Mesothelial cell of epicardium (in vitro differentiated cells): Measurements from ENCODE around the gene TMEM120B. TPM values are rescaled to one million over a fixed set of nuclear protein-coding genes. Genes with fewer than 3 reads are reported as not detected.
"Not testable (repeated sequence)": the region's sequence is repeated elsewhere in the genome, so short reads cannot be mapped to it uniquely, and the experiment has no call there.

Source experiments
- DNase-seq, 2 experiments: peaks; one replicate each; pipeline ENCODE4 v3.0.0; 2021; ENCODE audit warnings: low spot score in 2 of 2; ENCODE audit not compliant: unreplicated experiment in 2 of 2
- H3K27ac Mint-ChIP-seq: 2 replicates; pipeline ENCODE4 v1.8.0; 2021; ENCODE audit warnings: mixed read lengths
- H3K27me3 Mint-ChIP-seq: 2 replicates; pipeline ENCODE4 v1.8.0; 2021; ENCODE audit warnings: low read depth, mixed read lengths
- H3K36me3 Mint-ChIP-seq: 2 replicates; pipeline ENCODE4 v1.8.0; 2021; ENCODE audit warnings: mixed read lengths
- H3K4me1 Mint-ChIP-seq: 2 replicates; pipeline ENCODE4 v1.8.0; 2021; ENCODE audit warnings: mixed read lengths
- H3K4me3 Mint-ChIP-seq: 2 replicates; pipeline ENCODE4 v1.8.0; 2021; ENCODE audit warnings: mild to moderate bottlenecking, moderate library complexity, mixed read lengths
- H3K9me3 Mint-ChIP-seq: 2 replicates; pipeline ENCODE4 v1.8.0; 2021; ENCODE audit warnings: mixed read lengths
- total RNA-seq: library from RNA; stranded (reverse); gene quantifications from 3 replicates; pipeline ENCODE4 v1.2.1, GENCODE V29; 2021
- TF ChIP-seq, protein P1 (sequence below): fragments of 200-600 bp; sonication (generic); IDR thresholded peaks from one replicate; pipeline ENCODE4 v1.5.0; 2021; ENCODE audit warnings: antibody characterized with exemption; ENCODE audit not compliant: unreplicated experiment

TMEM120B gene
- total RNA-seq, 1 donor from 2014 or later, result 22.4 TPM

DNA sequence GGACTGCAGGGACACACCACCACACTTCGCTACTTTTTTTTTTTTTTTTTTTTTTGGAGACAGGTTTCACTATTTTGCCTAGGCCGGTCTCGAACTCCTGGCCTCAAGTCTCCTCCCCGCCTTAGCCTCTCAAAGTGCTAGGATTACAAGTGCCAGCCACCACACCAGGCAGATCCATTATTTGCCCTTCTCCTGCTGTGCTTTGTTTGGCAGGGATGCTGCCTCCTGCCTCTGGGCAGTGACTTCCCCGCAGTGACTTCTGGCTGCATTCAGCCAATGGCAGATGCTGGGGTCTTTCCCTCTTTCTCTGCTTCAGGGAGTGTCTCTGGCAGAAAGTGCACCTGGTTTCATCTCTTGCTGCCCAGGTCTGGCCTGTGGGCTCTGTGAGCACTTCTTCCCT lies 36.4 kb upstream of the TMEM120B start:
- DNase-seq, result no peak

GRCh38 chr12:121678305-121678704 lies 34.2 kb upstream of the TMEM120B start:
- Mint-ChIP-seq H3K27ac (no peak overlapping the region), H3K27me3 (no peaks in the 10 kb centered on the region), H3K36me3 (no peaks in the 10 kb centered on the region), H3K4me3 (no peak overlapping the region), H3K9me3 (no peaks in the 10 kb centered on the region), H3K4me1 (peaks cover 16% of the 10 kb centered on the region)
- no peak for DNase-seq
- TF ChIP-seq, protein P1, sequence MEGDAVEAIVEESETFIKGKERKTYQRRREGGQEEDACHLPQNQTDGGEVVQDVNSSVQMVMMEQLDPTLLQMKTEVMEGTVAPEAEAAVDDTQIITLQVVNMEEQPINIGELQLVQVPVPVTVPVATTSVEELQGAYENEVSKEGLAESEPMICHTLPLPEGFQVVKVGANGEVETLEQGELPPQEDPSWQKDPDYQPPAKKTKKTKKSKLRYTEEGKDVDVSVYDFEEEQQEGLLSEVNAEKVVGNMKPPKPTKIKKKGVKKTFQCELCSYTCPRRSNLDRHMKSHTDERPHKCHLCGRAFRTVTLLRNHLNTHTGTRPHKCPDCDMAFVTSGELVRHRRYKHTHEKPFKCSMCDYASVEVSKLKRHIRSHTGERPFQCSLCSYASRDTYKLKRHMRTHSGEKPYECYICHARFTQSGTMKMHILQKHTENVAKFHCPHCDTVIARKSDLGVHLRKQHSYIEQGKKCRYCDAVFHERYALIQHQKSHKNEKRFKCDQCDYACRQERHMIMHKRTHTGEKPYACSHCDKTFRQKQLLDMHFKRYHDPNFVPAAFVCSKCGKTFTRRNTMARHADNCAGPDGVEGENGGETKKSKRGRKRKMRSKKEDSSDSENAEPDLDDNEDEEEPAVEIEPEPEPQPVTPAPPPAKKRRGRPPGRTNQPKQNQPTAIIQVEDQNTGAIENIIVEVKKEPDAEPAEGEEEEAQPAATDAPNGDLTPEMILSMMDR, result no peak

More for the DNA sequence above, 36.4 kb upstream of the TMEM120B start:
- Mint-ChIP-seq H3K27ac (no peak overlapping the region), H3K27me3 (no peaks in the 10 kb centered on the region), H3K36me3 (no peaks in the 10 kb centered on the region), H3K4me3 (no peak overlapping the region), H3K4me1 (peaks cover 21% of the 10 kb centered on the region), H3K9me3 (no peaks in the 10 kb centered on the region)
- TF ChIP-seq, protein P1, result no peak

DNA sequence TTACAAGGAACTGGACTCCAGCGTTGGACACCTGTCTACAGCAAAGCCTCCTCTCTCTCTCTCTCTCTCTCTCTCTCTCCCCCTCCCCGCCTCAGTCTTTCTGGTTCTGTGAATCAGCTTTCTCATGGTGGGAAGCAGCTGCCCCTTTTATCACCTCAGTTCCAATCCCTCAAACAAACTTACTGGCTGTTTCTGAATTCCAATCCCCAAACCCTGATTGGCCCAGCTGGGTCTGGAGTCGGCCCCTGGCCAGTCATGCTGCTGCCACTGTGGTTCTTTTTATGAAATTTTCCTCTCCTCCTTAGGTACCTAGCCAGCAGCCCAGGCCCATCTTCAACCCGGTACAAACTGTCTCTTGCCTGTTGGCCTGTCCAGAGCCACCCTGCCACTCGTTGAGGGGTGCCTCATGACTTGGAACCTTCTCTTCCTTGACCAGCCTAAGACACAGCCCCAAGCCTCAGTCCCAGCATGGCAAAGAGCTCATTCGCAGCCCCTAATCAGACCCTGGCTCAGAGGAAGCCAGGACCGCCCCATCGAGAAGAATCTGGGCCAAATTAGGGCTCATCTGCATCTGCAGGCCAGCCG lies 33.7 kb upstream of the TMEM120B start:
- Mint-ChIP-seq H3K4me1 (peaks cover 13% of the 10 kb centered on the region), H3K27me3 (no peaks in the 10 kb centered on the region), H3K4me3 (no peak overlapping the region), H3K36me3 (no peaks in the 10 kb centered on the region), H3K9me3 (no peaks in the 10 kb centered on the region), H3K27ac (peak overlapping the region; percentile 57)
- TF ChIP-seq, protein P1, result no peak
- DNase-seq, result no peak

GRCh38 chr12:121679661-121680197 lies 32.8 kb upstream of the TMEM120B start:
- not testable (repeated sequence) for DNase-seq, H3K4me3 Mint-ChIP-seq, H3K27ac Mint-ChIP-seq, H3K27me3 Mint-ChIP-seq, H3K36me3 Mint-ChIP-seq, H3K9me3 Mint-ChIP-seq
- H3K4me1 Mint-ChIP-seq, result peaks cover 13% of the 10 kb centered on the region

DNA sequence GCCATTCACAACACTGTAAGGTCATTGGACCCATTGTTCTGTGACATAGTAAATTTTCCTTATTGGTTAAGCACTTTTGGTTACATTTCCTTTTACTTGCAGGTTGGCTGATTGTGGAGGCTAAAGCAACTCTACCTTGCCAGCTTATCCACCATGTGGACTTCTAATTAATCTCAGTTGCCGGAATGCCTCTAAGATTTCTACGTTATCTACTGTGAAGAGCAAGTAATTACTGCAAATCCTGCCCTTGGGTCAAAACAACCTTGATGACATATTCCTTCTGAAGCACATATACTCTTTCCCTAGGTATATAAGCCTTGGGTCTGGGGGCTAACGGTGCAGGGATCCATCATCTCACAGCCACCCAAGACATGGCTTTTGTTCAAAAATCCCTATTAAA lies 23.6 kb upstream of the TMEM120B start:
- DNase-seq, result no peak
- Mint-ChIP-seq H3K4me3 (no peak overlapping the region), H3K4me1 (peaks cover 2% of the 10 kb centered on the region), H3K36me3 (no peaks in the 10 kb centered on the region), H3K9me3 (no peaks in the 10 kb centered on the region), H3K27ac (peak overlapping the region; percentile 3), H3K27me3 (peaks cover 2% of the 10 kb centered on the region)
- TF ChIP-seq, protein P1, result no peak

DNA sequence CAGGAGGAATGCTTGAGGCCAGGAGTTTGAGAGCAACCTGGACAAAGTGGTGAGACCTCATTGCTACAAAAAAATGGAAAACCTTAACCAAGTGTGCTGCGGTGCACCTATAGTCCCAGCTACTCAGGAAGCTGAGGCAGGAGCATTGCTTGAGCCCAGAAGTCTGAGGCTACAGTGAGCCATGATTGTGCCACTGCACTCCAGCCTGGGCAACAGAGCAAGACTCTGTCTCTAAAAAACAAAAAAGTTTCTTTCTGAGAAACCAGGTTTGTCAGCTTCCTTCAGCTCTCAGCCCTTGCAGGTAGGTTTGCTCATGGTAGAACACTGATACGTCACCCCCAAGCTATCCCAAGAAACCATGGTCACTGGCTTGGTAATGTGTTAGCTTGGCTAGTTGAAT lies 23.1 kb upstream of the TMEM120B start:
- Mint-ChIP-seq H3K4me3 (no peak overlapping the region), H3K27ac (peak overlapping the region; percentile 3), H3K36me3 (no peaks in the 10 kb centered on the region), H3K4me1 (peaks cover 2% of the 10 kb centered on the region), H3K27me3 (peaks cover 2% of the 10 kb centered on the region), H3K9me3 (no peaks in the 10 kb centered on the region)
- no peak for DNase-seq
- TF ChIP-seq, protein P1, result no peak

- H3K36me3 Mint-ChIP-seq, H3K4me1 Mint-ChIP-seq, H3K4me3 Mint-ChIP-seq, DNase-seq, H3K9me3 Mint-ChIP-seq, H3K27me3 Mint-ChIP-seq, H3K27ac Mint-ChIP-seq: not testable (repeated sequence)
Observed at GRCh38 chr12:121692744-121693143, 19.8 kb upstream of the TMEM120B start.
